LNCaP clone FGC (cell line): Measurements from ENCODE around the gene UNC13A.

Experiments
- DNase-seq: peaks from one replicate; pipeline ENCODE4 v3.0.0-alpha.2; 2011; ENCODE audit warnings: low read depth
- H3K4me3 ChIP-seq: 2 replicates; pipeline ENCODE4 v1.5.1; 2011; ENCODE audit warnings: mild to moderate bottlenecking, low read depth, low read length, control low read depth
- TF ChIP-seq, protein P1 (sequence below): IDR thresholded peaks from 2 replicates; pipeline ENCODE4 v1.5.1; 2012; ENCODE audit warnings: mild to moderate bottlenecking; ENCODE audit not compliant: control insufficient read depth, insufficient read depth; ENCODE audit errors: extremely low read depth

The UNC13A gene

DNA sequence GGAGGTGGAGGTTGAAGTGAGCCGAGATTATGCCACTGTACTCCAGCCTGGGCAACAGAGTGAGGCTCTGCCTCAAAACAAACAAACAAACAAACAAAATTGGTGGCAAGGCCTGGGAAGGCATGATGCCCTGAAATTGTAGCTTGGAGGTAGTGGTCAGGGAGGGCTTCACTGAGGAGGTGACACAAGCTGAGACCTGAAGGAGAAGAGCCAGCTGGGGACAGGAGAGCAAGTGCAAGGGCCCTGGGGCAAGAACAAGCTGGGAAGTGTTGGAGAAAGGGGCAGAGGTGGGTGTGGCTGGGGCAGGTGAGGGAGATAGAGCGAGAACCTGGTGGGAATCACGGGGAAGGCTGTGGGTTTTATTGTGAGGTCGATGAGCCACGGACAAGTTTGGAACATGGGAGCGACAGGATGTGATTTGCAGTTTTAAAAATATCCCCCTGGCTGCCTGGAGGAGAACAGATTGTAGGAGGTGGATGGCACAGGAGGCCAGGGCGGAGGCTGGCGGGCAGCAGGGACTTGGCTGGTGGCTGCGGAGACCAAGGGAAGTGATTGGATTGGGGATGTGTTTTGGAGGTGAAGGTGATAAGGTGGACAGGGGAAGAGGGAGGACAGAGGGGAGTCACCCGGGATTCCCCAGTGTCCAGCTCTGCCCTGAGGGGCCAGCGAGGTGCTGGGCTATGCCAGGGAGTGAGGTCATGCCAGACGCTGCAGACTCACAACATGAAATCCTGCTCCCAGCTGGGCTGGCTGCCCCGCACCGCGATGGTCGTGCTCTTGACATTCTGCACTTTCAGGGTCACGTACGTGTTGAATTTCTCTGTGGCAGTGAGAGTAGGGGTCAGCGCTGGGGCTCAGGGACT, 14.0 kb downstream of the UNC13A start:
- TF ChIP-seq, protein P1, sequence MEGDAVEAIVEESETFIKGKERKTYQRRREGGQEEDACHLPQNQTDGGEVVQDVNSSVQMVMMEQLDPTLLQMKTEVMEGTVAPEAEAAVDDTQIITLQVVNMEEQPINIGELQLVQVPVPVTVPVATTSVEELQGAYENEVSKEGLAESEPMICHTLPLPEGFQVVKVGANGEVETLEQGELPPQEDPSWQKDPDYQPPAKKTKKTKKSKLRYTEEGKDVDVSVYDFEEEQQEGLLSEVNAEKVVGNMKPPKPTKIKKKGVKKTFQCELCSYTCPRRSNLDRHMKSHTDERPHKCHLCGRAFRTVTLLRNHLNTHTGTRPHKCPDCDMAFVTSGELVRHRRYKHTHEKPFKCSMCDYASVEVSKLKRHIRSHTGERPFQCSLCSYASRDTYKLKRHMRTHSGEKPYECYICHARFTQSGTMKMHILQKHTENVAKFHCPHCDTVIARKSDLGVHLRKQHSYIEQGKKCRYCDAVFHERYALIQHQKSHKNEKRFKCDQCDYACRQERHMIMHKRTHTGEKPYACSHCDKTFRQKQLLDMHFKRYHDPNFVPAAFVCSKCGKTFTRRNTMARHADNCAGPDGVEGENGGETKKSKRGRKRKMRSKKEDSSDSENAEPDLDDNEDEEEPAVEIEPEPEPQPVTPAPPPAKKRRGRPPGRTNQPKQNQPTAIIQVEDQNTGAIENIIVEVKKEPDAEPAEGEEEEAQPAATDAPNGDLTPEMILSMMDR, result no peak
- no peak overlapping the region for H3K4me3 ChIP-seq
- no peak for DNase-seq

DNA sequence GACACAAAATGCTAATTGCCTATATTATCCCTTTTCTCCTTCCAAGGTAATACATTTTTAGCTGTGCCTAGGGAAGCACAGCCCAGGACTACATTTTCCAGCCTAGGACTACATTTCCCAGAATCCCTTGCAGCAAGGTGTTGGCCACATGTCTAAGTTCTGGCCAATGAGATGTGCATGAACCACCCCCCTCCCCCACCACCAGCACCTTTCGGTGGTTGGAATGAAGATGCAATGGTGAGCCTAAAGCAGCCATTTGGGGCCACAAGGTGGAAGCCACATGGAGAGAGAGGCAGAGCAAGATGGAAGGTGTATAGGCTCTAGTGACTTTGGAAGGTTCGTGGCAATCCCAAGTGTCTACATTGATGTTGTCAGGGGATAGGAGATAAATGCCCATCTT, 16.2 kb downstream of the UNC13A start:
- TF ChIP-seq, protein P1, result no peak
- DNase-seq, result no peak
- H3K4me3 ChIP-seq, result no peak overlapping the region

DNA sequence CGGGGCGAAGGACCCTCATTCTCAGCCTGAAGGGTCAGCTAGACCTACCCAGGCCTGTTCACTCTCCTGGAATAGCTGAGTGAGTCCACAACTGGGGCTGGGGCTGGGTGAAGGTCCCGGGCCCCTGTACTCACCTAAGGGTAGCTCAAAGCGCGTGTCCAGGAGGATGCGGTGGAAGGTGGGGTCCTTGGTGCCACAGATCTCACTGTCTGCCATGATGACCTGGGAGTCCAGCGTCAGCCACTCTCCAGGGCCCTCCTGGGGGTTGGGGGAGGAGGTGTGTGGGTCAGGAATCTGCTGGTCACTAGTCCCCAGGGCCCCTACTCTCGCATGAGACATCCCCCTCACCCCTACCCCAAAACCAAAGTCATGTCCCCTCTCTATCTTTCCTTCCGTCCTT, 18.7 kb downstream of the UNC13A start:
- DNase-seq, result no peak
- TF ChIP-seq, protein P1, result no peak
- H3K4me3 ChIP-seq, result no peak overlapping the region

DNA sequence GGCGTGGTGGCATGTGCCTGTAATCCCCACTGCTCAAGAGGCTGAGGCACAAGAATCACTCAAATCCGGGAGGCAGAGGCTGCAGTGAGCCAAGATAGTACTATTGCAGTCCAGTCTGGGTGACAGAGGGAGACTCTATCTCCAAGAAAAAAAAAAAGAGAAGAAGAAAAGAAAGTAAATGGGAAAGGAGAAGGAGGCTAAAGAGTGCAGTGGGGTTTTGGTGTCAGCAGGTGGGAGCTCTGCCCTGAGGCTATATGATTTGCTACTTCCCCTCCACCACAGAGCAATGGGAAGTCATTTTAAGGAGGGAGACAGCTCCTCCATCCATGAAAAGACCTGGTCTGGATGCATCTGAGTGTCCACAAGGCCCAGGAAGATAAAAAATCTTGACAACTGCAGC, 23.1 kb downstream of the UNC13A start:
- H3K4me3 ChIP-seq, result no peak overlapping the region
- TF ChIP-seq, protein P1, result no peak
- no peak for DNase-seq

DNA sequence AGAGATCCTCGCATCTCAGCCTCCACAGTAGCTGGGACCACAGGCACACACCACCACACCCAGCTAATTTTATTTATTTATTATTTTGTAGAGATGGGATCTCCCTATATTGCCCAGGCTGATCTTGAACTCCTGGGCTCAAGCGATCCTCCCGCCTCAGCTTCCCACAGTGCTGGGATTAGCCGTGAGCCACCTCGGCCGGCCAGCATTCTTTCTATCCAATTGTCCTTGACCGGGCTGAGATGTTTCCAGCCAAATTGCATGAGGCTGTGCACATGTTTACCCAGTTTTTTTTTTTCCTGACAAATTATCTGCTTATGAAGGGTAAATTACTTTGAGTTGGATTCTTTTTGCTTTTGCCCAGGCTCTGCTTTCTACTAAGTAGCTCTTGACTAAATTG, 28.2 kb downstream of the UNC13A start:
- DNase-seq, result no peak
- TF ChIP-seq, protein P1, result no peak

DNA sequence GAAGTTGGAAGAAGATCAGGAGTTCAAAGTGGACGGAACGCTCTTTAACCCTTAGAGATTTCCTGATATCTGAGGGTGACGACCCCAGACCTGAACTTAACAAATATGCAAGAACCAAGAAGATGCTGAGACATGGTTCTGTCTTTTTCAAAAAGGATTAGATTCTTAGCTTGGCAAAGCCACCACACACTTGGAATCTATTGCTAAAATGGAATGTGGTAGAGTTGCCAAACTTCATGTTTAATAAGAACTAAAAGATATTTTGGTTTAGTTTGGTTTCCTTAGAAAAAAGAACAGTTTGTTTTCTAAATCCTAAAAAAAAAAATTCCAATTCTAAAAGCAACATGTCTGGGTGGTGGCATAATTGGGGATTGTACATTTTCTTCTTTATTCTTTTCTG, 29.5 kb downstream of the UNC13A start:
- H3K4me3 ChIP-seq, result no peak overlapping the region
- DNase-seq, result no peak
- TF ChIP-seq, protein P1, result no peak

More for the DNA sequence above, 28.2 kb downstream of the UNC13A start:
- no peak overlapping the region for H3K4me3 ChIP-seq

DNA sequence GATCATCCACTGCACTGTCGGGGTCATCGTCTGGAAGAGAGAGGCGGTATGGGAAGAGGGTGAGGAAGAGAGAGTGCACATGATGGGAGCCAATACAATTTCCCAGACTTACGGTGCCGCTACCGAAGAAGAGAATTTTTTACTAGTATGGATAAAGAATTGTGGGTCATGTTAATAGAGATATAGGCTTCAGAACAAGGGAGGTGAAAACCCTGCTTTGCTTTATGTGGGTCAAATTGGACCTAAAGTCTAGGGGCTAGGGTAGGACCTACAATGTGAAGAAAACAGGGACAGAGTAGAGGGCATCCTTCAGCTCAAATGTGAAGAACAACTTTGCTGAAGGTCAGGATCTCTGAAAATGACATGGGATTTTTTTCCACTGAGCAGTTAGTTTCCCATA, 29.9 kb downstream of the UNC13A start:
- TF ChIP-seq, protein P1, result no peak
- H3K4me3 ChIP-seq, result no peak overlapping the region
- no peak for DNase-seq
